Measurements from ENCODE around the gene TSPAN1. TPM values are rescaled to one million over a fixed set of nuclear protein-coding genes. Genes with fewer than 3 reads are reported as not detected.

TSPAN1 gene
- total RNA-seq, 4 donors from 2014 or later: 1.0 to 11.0 (median 1.7) TPM

- H3K27ac ChIP-seq: peak overlapping the region in 3 of 4 donors; percentile 30 to 60 (median 32)
- TF ChIP-seq EP300 (IDR thresholded peaks at IDR 0.05) (no peak), POLR2A (IDR thresholded peaks at IDR 0.05) (no peak), POLR2AphosphoS5 (IDR thresholded peaks at IDR 0.05) (no peak), CTCF (IDR thresholded peaks at IDR 0.05) (no peak)
- peaks cover 4 to 62% (median 29%) of the 10 kb centered on the region in 3 donors for H3K4me1 ChIP-seq
- ATAC-seq: no peak
- no peaks in the 10 kb centered on the region for H3K27me3 ChIP-seq
- H3K9me3 ChIP-seq: no peaks in the 10 kb centered on the region
- H3K4me3 ChIP-seq: no peak overlapping the region
- no peaks in the 10 kb centered on the region for H3K36me3 ChIP-seq
- 70% methylated on average over 4 of the region's 8 CpGs; no CpG with 5 or more reads in 1 of the 2 donors for WGBS, 2 donors (ENCODE audit: low coverage in 1 of 2)
Observed at GRCh38 chr1:46171351-46171750, 3.5 kb upstream of the TSPAN1 start.

- Histone ChIP-seq H3K4me1 (peaks cover 4 to 57% (median 29%) of the 10 kb centered on the region in 3 donors), H3K4me3 (no peak overlapping the region), H3K27ac (peak overlapping the region in 3 of 4 donors; percentile 30 to 60 (median 32)), H3K36me3 (no peaks in the 10 kb centered on the region), H3K27me3 (no peaks in the 10 kb centered on the region), H3K9me3 (no peaks in the 10 kb centered on the region)
- 65% methylated on average over 4 of the region's 6 CpGs; no CpG with 5 or more reads in 1 of the 2 donors for WGBS, 2 donors (ENCODE audit: low coverage in 1 of 2)
- ATAC-seq: no peak
- TF ChIP-seq POLR2A (IDR thresholded peaks at IDR 0.05) (no peak), POLR2AphosphoS5 (IDR thresholded peaks at IDR 0.05) (no peak), EP300 (IDR thresholded peaks at IDR 0.05) (no peak), CTCF (IDR thresholded peaks at IDR 0.05) (no peak)
Observed at GRCh38 chr1:46171871-46172270, 3.0 kb upstream of the TSPAN1 start.

- no peak overlapping the region for H3K4me3 ChIP-seq
- no peaks in the 10 kb centered on the region for H3K9me3 ChIP-seq
- H3K27me3 ChIP-seq: no peaks in the 10 kb centered on the region
- H3K36me3 ChIP-seq: no peaks in the 10 kb centered on the region
- no peak for ATAC-seq
- H3K4me1 ChIP-seq: peaks cover 4 to 53% (median 27%) of the 10 kb centered on the region in 3 donors
- H3K27ac ChIP-seq: peak overlapping the region in 2 of 4 donors; percentile 32 to 79
- 87% methylated on average over 3 of the region's 4 CpGs; no CpG with 5 or more reads in 1 of the 2 donors for WGBS, 2 donors (ENCODE audit: low coverage in 1 of 2)
- no peak for TF ChIP-seq CTCF (IDR thresholded peaks at IDR 0.05)
- TF ChIP-seq POLR2AphosphoS5 (IDR thresholded peaks at IDR 0.05): no peak
- no peak for TF ChIP-seq POLR2A (IDR thresholded peaks at IDR 0.05)
- TF ChIP-seq EP300 (IDR thresholded peaks at IDR 0.05): no peak
Observed at GRCh38 chr1:46172321-46172720, 2.6 kb upstream of the TSPAN1 start.

DNA sequence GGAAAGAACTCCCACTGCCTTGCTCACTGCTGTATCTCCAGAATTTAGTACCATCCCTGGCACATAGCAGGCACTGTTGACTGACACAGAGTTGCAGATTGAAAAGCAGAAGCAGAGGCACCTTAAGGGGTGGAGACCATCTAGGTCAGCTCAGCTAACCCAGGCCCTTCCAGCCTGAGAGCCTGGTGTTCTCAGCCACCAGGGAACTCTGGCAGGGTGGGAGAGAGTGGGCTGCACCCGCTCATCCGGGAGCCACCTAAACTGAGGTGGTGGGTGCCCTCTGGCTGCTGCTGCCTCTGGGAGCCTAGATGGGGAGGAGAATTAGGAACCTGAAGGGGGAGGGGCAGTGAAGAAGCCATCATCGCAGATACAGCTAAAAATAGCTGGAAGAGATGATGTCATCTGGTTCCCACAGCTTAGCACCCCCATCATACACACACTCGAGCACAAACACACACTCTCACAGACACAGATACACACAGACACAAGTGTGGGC is 1.5 kb upstream of the TSPAN1 start:
- no peaks in the 10 kb centered on the region for H3K27me3 ChIP-seq
- no peaks in the 10 kb centered on the region for H3K36me3 ChIP-seq
- no peak for ATAC-seq
- 0 to 25% methylated on average over 1 to 4 of the region's 4 CpGs for WGBS, 2 donors (ENCODE audit: low coverage in 1 of 2)
- H3K9me3 ChIP-seq: no peaks in the 10 kb centered on the region
- peak overlapping the region in 3 of 4 donors; percentile 77 to 79 (median 79) for H3K27ac ChIP-seq
- no peak overlapping the region for H3K4me3 ChIP-seq
- TF ChIP-seq POLR2AphosphoS5 (IDR thresholded peaks at IDR 0.05) (no peak), POLR2A (IDR thresholded peaks at IDR 0.05) (no peak), CTCF (IDR thresholded peaks at IDR 0.05) (peak in 1 of 4 experiments; percentile 16)
- H3K4me1 ChIP-seq: peaks cover 4 to 49% (median 21%) of the 10 kb centered on the region in 3 donors

DNA sequence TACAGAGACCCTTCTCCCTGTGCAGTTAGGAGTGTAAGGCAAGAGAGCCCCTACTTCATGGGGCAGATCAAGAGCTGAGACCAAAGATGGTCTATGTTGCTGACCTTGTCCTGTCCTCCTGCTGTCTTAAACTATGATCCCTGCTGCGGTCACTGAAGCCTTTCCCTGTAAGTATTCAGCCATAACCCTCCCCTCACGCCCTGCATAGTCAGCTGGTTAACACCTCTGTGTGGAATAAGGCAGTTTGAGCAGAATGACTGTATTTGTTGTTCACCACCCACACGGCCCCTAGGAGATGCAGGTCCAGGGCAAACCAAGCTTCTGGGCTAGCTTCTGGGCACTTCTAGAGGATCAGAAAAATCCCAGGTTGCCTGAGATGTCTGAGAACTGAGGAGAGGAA is 356 bp downstream of the TSPAN1 start:
- Histone ChIP-seq H3K27ac (peak overlapping the region; percentile 55 to 79 (median 78)), H3K4me3 (no peak overlapping the region), H3K36me3 (no peaks in the 10 kb centered on the region), H3K9me3 (no peaks in the 10 kb centered on the region), H3K27me3 (no peaks in the 10 kb centered on the region), H3K4me1 (peaks cover 4 to 59% (median 21%) of the 10 kb centered on the region in 3 donors)
- WGBS, 2 donors (ENCODE audit: low coverage in 1 of 2): no CpG with 5 or more reads among the region's 3 CpGs
- no peak for TF ChIP-seq POLR2AphosphoS5 (IDR thresholded peaks at IDR 0.05)
- TF ChIP-seq POLR2A (IDR thresholded peaks at IDR 0.05): no peak
- TF ChIP-seq CTCF (IDR thresholded peaks at IDR 0.05): no peak
- TF ChIP-seq EP300 (IDR thresholded peaks at IDR 0.05): no peak
- ATAC-seq: no peak

Data from gastroesophageal sphincter (tissue), 4 donors.